HG02870 (cell line): Measurements from ENCODE around the gene BIRC6.

Experiments used
- ATAC-seq: cut with Tn5 transposase; IDR thresholded peaks from one replicate; pipeline ENCODE4 v1.9.1; 2021; ENCODE audit warnings: mild to moderate bottlenecking, moderate library complexity; ENCODE audit not compliant: unreplicated experiment

The BIRC6 gene

DNA sequence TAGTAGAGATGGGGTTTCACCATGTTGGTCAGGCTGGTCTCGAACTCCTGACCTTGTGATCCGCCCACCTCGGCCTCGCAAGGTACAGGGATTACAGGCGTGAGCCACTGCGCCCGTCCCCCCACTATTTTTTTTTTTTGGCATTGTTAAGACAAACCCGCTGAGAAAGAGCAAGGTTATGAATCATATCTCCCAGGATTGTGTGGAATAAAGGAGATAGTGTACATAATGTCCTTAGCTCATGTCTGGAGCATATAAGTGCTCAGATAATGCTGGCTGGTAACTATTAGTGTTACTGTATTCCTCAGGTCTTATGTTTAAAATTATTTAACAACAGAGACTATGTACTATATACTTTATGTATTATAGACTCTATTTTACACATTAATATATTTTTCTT is 307.0 kb downstream of the BIRC6 start:
- no peak for ATAC-seq

DNA sequence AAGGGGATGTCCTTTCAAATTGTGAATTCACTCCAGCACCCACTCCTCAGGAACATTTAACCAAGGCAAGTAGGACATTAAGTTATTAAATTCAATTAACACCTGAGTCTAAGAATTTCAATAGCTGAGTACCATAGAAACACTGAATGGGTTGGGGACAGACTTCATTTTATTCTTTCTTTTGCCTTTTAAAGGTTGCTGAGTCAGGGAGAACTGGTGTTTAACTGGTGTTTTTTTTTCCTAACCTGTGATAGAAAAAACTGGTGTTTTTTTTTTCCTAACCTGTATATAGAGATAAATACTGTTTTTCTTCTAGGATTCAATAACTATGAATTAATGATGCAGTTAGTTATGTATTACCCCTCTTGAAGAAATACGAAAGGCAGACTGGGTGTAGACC is 309.9 kb downstream of the BIRC6 start:
- no peak for ATAC-seq

DNA sequence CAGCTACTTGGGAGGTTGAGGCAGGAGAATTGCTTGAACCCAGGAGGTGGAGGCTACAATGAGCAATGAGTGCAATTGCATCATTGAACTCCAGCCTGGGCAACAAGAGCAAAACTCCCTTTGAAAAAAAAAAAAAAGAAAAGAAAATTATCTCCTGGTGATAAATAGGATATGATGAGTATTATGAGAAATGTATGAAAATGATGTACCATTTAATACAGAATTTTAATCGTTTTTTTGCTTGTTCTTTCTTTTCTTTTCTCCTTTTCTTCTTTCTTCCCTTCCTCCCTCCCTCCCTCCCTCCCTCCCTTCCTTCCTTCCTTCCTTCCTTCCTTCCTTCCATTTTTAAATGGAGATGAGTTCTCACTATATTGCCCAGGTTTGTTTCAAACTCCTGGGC is 311.4 kb downstream of the BIRC6 start:
- no peak for ATAC-seq
